ENCODE data around the gene RGS12.

DNA sequence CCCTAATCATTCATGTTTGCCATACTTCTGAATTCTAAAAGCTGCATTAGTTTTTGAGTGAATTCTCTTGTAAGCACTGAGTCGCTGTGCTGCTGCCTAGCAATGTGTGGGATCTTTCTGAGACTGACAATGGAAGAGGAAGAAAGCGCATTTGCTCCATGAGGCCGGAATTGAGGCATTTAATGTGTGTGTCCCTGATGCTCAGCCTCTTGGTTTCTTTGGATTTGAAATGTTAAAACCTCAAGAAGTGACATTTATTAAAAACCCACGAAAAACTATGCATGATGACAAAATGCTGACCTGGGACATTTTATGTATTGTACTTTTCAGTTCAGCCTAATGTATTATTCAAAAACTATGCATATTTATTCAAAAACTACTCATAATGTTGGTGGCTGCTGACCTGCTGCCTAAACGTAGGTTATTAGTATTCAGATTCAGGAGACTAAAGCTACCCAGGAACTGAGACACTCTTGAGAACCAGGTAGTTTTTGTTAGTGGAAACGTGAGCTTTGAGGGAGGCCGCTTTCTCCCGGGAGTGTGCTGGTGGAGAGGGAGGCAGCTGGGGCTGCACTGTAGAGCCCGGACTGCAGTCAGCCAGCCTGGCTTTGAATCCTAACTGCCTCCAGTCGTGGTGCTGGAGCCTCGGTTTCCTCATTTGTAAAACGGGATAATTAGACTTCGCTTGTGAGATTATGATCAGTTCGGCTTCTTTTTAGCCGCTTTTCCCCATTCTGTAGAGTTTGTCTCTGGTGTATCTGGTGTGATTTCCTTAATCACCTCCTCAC, 11.3 kb downstream of the RGS12 start:
- TF ChIP-seq, protein P1, sequence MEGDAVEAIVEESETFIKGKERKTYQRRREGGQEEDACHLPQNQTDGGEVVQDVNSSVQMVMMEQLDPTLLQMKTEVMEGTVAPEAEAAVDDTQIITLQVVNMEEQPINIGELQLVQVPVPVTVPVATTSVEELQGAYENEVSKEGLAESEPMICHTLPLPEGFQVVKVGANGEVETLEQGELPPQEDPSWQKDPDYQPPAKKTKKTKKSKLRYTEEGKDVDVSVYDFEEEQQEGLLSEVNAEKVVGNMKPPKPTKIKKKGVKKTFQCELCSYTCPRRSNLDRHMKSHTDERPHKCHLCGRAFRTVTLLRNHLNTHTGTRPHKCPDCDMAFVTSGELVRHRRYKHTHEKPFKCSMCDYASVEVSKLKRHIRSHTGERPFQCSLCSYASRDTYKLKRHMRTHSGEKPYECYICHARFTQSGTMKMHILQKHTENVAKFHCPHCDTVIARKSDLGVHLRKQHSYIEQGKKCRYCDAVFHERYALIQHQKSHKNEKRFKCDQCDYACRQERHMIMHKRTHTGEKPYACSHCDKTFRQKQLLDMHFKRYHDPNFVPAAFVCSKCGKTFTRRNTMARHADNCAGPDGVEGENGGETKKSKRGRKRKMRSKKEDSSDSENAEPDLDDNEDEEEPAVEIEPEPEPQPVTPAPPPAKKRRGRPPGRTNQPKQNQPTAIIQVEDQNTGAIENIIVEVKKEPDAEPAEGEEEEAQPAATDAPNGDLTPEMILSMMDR (IDR thresholded peaks at IDR 0.05; ENCODE audit: insufficient read depth, low read length, poor library complexity, severe bottlenecking): no peak
- TF ChIP-seq EZH2phosphoT487 (conservative IDR thresholded peaks at IDR 0.05; ENCODE audit: low read length): no peak
